ENCODE measurements around the gene GRIK5.

Gene GRIK5

DNA sequence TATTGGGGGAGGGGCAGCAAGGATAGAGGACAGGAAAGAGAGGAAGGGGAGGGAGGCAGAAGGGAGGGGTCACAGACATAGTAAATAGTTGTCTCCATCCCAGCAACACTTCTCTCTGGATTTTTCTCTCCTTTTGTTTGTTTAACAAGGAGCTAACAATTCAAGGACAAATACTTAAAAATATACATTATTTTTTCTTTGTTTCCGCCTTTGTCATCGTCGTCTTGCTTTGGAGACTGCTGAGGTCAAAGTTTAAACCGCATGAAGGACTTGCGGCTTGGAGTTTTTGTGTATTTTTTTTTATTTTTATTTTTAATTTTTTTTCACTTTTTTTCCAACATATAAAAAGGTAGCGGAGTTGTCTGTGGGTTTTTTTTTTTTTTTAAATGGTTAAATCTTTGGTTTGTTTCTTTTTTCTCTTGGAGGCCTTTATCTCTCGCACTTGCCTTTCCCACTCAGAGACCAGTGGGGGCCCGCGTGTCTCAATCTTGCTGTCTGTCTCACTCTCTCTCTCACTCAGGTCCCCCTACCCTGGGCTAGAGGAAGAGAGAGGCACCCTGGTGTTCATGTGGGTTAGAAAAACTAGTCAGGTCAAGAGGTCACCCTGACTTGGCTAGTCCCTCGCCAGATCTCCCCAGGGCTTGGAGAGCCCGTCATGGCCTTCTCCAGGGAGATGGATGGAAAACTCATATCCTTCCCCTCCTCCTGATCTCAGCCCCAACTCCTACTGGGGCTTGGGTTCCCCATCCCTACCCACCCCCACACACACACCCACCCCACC, 17.0 kb upstream of the GRIK5 start:
- Histone ChIP-seq H3K4me1 (ENCODE audit: control insufficient read depth in 1 of 2, insufficient read depth in 1 of 2, low read depth in 1 of 2, low read length in 1 of 2) (no peaks in the 10 kb centered on the region), H3K27ac (no peak overlapping the region), H3K27me3 (no peaks in the 10 kb centered on the region), H3K9me3 (no peaks in the 10 kb centered on the region), H3K36me3 (peaks cover 3% of the 10 kb centered on the region), H3K4me3 (ENCODE audit: low read depth in 1 of 2, low read length in 1 of 2) (no peak overlapping the region)
- TF ChIP-seq CTCF (IDR thresholded peaks at IDR 0.05), result no peak

GRCh38 chr19:42086188-42086736, 16.3 kb upstream of the GRIK5 start:
- no peak overlapping the region for H3K27ac ChIP-seq
- H3K27me3 ChIP-seq, result no peaks in the 10 kb centered on the region
- TF ChIP-seq CTCF (IDR thresholded peaks at IDR 0.05), result no peak
- no peaks in the 10 kb centered on the region for H3K4me1 ChIP-seq (ENCODE audit: control insufficient read depth in 1 of 2, insufficient read depth in 1 of 2, low read depth in 1 of 2, low read length in 1 of 2)
- peaks cover 10% of the 10 kb centered on the region for H3K36me3 ChIP-seq
- no peaks in the 10 kb centered on the region for H3K9me3 ChIP-seq
- no peak overlapping the region for H3K4me3 ChIP-seq (ENCODE audit: low read depth in 1 of 2, low read length in 1 of 2)

DNA sequence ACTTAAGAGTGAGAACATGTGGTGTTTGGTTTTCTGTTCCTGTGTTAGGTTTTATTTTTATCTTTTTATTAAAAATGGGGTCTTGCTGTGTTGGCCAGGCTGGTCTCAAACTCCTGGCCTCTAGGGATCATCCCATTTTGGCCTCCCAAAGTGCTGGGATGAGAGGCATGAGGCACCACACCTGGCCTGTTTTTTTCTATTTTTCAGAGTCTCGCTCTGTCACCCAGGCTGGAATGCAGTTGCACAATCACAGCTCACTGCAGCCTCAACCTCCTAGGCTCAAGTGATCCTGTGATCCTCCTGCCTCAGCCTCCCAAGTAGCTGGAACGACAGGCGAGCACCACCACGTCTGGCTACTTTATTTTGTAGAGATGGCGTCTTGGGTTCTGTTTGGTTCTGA, 13.5 kb upstream of the GRIK5 start:
- H3K4me3 ChIP-seq (ENCODE audit: low read depth in 1 of 2, low read length in 1 of 2), result no peak overlapping the region
- TF ChIP-seq CTCF (IDR thresholded peaks at IDR 0.05), result no peak
- no peaks in the 10 kb centered on the region for H3K27me3 ChIP-seq
- peaks cover 37% of the 10 kb centered on the region for H3K36me3 ChIP-seq
- H3K9me3 ChIP-seq, result no peaks in the 10 kb centered on the region
- H3K4me1 ChIP-seq (ENCODE audit: control insufficient read depth in 1 of 2, insufficient read depth in 1 of 2, low read depth in 1 of 2, low read length in 1 of 2), result no peaks in the 10 kb centered on the region
- no peak overlapping the region for H3K27ac ChIP-seq

GRCh38 chr19:42081584-42082203, 11.7 kb upstream of the GRIK5 start:
- TF ChIP-seq CTCF (IDR thresholded peaks at IDR 0.05), result no peak
- Histone ChIP-seq H3K4me1 (ENCODE audit: control insufficient read depth in 1 of 2, insufficient read depth in 1 of 2, low read depth in 1 of 2, low read length in 1 of 2) (peaks cover 9% of the 10 kb centered on the region in 2 experiments), H3K9me3 (no peaks in the 10 kb centered on the region), H3K27ac (no peak overlapping the region), H3K27me3 (no peaks in the 10 kb centered on the region), H3K36me3 (peaks cover 40% of the 10 kb centered on the region), H3K4me3 (ENCODE audit: low read depth in 1 of 2, low read length in 1 of 2) (no peak overlapping the region)

DNA sequence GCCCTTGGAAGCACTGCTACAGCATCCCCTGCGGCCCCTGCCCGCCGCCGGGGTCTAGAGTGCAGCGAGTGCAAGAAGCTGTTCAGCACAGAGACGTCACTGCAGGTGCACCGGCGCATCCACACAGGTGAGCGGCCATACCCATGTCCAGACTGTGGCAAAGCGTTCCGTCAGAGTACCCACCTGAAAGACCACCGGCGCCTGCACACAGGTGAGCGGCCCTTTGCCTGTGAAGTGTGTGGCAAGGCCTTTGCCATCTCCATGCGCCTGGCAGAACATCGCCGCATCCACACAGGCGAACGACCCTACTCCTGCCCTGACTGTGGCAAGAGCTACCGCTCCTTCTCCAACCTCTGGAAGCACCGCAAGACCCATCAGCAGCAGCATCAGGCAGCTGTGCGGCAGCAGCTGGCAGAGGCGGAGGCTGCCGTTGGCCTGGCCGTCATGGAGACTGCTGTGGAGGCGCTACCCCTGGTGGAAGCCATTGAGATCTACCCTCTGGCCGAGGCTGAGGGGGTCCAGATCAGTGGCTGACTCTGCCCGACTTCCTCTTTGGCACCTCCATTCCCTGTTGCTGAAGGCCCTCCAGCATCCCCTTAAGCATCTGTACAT, 10.9 kb upstream of the GRIK5 start:
- no peaks in the 10 kb centered on the region for H3K9me3 ChIP-seq
- H3K27ac ChIP-seq, result no peak overlapping the region
- peaks cover 40% of the 10 kb centered on the region for H3K36me3 ChIP-seq
- TF ChIP-seq CTCF (IDR thresholded peaks at IDR 0.05), result no peak
- no peaks in the 10 kb centered on the region for H3K27me3 ChIP-seq
- peaks cover 12 to 14% of the 10 kb centered on the region in 2 experiments for H3K4me1 ChIP-seq (ENCODE audit: control insufficient read depth in 1 of 2, insufficient read depth in 1 of 2, low read depth in 1 of 2, low read length in 1 of 2)
- no peak overlapping the region for H3K4me3 ChIP-seq (ENCODE audit: low read depth in 1 of 2, low read length in 1 of 2)

Data from neutrophil (primary cell).